Measurements from ENCODE around the gene PRKCA. TPM values are rescaled to one million over a fixed set of nuclear protein-coding genes. Genes with fewer than 3 reads are reported as not detected.
A peak's percentile ranks its signal among the peaks of the same experiment; 100 is the strongest.

Gene PRKCA
- total RNA-seq, 2 experiments from 2014 or later, result 63.1 to 68.9 TPM

DNA sequence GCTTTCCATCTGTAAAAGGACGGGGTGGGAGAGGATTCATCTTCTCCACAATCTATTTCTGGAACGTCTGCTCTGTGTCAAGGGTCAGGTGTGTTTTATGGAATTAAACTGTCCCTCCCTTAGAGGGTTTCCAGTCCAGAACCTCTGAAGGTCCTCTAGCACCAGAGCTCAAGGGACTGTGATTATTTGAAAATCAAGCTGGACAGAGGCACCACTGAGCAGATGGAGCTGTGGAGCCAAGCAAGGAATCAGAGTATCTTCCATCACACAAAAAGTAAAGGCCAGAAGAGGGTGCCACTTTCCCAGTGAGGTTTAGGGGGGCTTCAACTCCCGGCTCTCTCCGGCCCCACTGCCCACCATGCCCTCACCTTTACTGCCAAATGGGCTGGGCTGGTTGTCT lies 539.3 kb downstream of the PRKCA start:
- Mint-ChIP-seq H3K36me3 (no peaks in the 10 kb centered on the region), H3K27ac (no peak overlapping the region), H3K27me3 (peaks cover 17% of the 10 kb centered on the region), H3K4me3 (no peak overlapping the region), H3K9me3 (ENCODE audit: low read depth) (no peaks in the 10 kb centered on the region), H3K4me1 (no peaks in the 10 kb centered on the region)
- ATAC-seq (no peak), DNase-seq (no peak)
- CTCF ChIA-PET, result no interaction called here

DNA sequence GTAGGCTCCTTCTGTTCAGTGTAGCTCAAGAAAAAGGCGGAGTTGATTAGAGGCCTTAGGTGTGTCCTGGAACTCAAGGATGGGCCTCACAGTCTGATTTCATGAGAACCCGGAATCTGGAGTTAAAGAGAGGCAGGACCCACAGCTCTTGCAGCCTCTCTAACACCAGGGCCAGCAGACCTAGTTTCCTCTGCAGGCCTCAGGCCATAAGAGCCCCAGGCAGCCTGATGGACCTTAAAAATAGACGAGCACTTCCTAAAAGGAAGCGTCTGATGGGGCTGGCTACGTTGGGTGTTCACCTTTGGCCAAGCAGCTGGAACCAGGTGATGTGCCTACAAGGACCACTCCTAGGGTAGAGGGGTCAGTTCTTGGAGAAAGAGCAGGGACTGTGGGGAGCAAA lies 540.1 kb downstream of the PRKCA start:
- peak; percentile 31 for DNase-seq
- Mint-ChIP-seq H3K27ac (no peak overlapping the region), H3K9me3 (ENCODE audit: low read depth) (no peaks in the 10 kb centered on the region), H3K4me3 (no peak overlapping the region), H3K36me3 (no peaks in the 10 kb centered on the region), H3K4me1 (no peaks in the 10 kb centered on the region), H3K27me3 (peaks cover 12% of the 10 kb centered on the region)
- ATAC-seq, result no peak
- CTCF ChIA-PET, result no interaction called here

DNA sequence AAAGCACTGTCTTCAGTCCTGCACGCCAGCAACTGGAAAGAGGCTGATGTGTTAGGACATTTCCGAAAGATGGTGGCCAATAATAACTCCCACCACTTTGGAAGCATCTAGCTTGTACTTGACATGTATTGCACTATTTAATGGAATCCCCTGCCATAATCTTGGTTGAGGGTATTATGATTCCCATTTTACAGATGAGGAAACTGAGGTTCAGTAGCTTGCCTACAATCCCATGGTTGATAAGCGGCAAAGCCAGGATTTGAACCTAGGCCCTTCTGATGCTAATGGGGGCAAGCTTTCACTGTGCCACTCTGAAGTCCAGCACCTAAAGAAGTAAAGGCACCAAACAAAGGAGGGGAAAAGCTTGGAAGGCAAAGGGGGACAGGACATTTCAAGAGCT lies 540.5 kb downstream of the PRKCA start:
- no peak overlapping the region for H3K27ac Mint-ChIP-seq
- H3K4me1 Mint-ChIP-seq, result no peaks in the 10 kb centered on the region
- H3K4me3 Mint-ChIP-seq, result no peak overlapping the region
- DNase-seq, result peak; percentile 21
- no peaks in the 10 kb centered on the region for H3K36me3 Mint-ChIP-seq
- H3K27me3 Mint-ChIP-seq, result peaks cover 10% of the 10 kb centered on the region
- CTCF ChIA-PET, result no interaction called here
- ATAC-seq, result no peak
- H3K9me3 Mint-ChIP-seq (ENCODE audit: low read depth), result no peaks in the 10 kb centered on the region

DNA sequence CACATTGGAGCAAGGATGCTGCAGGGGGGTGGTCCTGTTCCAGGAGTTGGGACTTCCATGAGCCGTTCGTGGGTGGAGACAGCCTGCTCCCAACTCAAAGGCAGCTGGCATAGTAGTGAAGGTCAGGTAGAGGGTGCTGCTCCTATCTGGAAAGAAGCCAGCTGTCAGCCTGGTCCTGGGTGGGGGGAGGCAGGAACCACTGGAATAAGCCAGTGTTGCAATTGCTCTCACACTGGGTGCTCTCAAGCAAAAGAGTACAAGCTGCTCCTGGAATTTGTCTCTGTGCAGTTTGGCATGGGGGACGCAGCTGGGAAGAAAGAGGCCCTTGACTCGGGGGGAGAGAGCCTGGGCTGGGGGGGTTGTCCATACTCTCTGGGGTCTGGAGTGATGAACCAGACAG lies 541.2 kb downstream of the PRKCA start:
- Mint-ChIP-seq H3K27me3 (peaks cover 8% of the 10 kb centered on the region), H3K4me1 (no peaks in the 10 kb centered on the region), H3K27ac (no peak overlapping the region), H3K4me3 (no peak overlapping the region), H3K36me3 (no peaks in the 10 kb centered on the region), H3K9me3 (ENCODE audit: low read depth) (no peaks in the 10 kb centered on the region)
- CTCF ChIA-PET, result no interaction called here
- DNase-seq (no peak), ATAC-seq (no peak)

DNA sequence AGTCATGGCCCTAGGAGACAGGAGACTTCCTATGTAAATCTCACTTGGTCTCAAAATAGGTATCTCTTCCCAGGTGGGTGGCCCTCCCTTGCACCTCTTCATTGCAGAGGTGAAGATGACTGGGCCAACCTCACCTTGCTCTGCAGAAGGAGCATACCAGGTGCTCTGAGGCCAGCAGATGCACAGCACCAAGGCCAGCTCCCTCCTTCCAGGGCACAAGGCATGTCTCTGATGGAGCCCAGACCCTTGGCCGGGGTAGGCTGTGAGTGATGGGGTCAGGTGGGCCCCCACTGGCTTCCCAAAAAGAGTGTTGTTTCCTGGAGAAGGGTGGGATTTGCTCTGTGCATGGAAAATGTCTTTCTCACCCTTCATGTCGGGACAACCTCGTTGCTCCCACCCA lies 545.3 kb downstream of the PRKCA start:
- ATAC-seq (no peak), DNase-seq (no peak)
- peaks cover 8% of the 10 kb centered on the region for H3K27me3 Mint-ChIP-seq
- no peak overlapping the region for H3K4me3 Mint-ChIP-seq
- CTCF ChIA-PET, result no interaction called here
- H3K36me3 Mint-ChIP-seq, result no peaks in the 10 kb centered on the region
- no peak overlapping the region for H3K27ac Mint-ChIP-seq
- no peaks in the 10 kb centered on the region for H3K9me3 Mint-ChIP-seq (ENCODE audit: low read depth)
- H3K4me1 Mint-ChIP-seq, result no peaks in the 10 kb centered on the region

DNA sequence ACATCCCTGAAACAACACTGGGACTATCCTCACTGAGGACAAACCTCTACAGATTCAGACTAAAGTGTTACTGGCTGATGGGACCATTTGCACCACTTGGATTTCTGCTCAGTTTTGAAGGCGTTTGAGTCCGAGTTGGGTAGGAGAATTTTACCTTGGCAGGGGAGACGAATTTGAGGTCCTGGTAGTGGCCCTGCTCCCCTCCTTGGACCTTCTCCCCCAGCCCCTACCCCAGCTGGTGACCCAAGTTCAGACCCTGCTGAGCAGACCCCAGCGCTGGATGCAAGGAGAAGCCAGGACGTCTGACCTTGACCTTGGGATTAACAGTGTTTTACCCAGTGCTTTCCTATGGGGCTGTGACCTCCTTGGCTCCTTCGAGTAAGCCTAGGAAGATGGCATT lies 546.1 kb downstream of the PRKCA start:
- ATAC-seq, result no peak
- Mint-ChIP-seq H3K27me3 (peaks cover 13% of the 10 kb centered on the region), H3K27ac (no peak overlapping the region), H3K4me3 (no peak overlapping the region), H3K9me3 (ENCODE audit: low read depth) (no peaks in the 10 kb centered on the region), H3K4me1 (no peaks in the 10 kb centered on the region), H3K36me3 (no peaks in the 10 kb centered on the region)
- CTCF ChIA-PET, result no interaction called here
- DNase-seq, result no peak

DNA sequence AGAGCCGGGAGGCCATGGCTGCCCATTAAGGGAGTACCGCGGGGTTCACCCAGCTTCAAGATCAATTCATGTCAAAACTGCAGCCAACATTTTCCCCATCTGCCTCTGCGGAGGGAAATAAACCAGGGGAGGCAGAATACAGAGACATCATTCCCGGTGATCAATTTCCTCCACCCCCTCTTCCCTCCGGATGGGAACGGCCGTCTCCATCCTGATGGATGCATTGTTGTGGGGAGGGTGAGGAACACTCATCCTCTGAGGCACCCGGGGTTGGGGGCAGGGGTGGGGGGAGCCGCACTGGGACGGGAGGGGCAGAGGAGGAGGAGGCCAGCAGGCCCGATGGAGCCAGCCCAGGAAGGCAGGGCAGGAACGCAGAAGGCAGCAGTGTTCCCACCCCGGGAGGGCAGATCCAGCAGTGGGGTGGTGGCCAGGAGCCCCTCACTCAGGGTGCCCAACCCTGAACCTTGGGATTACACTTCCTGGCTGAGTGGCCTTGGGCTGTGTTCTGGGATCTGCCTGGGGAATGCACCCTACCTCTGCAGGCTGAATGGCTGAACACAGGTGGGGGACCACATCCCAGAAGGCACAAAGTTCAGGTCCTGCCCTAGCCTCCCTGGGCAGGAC lies 546.7 kb downstream of the PRKCA start:
- ATAC-seq (no peak), DNase-seq (no peak)
- Mint-ChIP-seq H3K4me1 (no peaks in the 10 kb centered on the region), H3K27ac (no peak overlapping the region), H3K36me3 (no peaks in the 10 kb centered on the region), H3K9me3 (ENCODE audit: low read depth) (no peaks in the 10 kb centered on the region), H3K27me3 (peaks cover 13% of the 10 kb centered on the region), H3K4me3 (no peak overlapping the region)
- CTCF ChIA-PET, result no interaction called here

DNA sequence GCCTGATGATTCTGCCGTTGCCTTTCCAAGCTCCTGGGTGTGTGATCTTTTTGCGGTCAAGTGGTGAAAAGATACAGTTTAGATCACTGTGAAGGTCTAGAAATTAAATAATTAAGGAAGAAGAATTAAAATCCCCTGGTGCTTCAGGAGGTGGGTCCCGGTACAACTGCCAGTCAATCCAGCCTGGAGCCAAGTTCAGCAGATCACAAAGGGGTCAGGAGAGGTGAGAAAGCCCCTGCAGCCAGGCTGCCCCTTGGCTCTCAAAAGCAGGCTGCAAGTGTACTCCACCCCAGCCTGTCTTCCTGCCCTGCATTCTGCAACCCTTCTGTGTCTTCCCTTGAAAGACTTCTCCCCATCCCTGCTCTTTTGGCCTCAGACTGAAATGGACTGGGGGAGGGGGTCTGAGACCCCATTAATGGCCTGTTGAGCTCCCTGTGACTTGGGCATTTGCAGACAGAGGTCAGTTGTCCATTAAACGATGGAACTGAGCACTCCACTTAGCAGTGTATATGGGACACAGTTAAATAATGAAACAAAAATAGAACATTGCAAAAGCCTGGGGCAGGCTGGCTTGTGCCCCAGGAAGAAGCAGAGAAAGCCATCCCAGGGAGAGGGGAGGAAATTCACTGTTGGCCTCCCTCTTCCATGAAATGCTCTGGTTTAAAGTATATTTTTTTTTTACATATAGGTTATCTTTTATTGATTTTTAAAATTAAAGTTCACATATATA lies 547.6 kb downstream of the PRKCA start:
- Mint-ChIP-seq H3K9me3 (ENCODE audit: low read depth) (peaks cover 4% of the 10 kb centered on the region), H3K4me1 (no peaks in the 10 kb centered on the region), H3K27me3 (peaks cover 11% of the 10 kb centered on the region), H3K27ac (no peak overlapping the region), H3K4me3 (no peak overlapping the region), H3K36me3 (peaks cover 2% of the 10 kb centered on the region)
- ATAC-seq (no peak), DNase-seq (no peak)
- CTCF ChIA-PET, result no interaction called here

DNA sequence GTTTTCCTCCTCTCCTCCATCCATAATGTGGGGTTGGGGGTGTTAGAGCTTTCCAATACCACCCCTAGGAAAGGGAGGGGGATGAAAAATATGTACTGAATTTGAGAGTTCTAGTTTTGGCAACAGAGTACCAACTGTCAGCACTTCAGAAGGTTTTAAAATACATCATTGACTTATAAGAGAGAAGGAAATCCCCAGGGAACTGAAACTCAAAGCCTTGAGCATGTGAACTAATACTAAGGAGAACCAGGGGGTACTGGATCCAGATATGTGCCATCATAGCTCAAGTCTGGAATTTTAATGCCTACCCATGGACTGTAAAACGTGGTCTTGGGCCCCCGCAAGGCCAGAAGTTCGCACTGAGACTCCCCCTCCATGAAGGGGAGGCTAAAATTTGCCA lies 548.3 kb downstream of the PRKCA start:
- ATAC-seq, result no peak
- H3K4me1 Mint-ChIP-seq, result no peaks in the 10 kb centered on the region
- CTCF ChIA-PET, result no interaction called here
- H3K4me3 Mint-ChIP-seq, result no peak overlapping the region
- DNase-seq, result no peak
- H3K27ac Mint-ChIP-seq, result no peak overlapping the region
- peaks cover 4% of the 10 kb centered on the region for H3K9me3 Mint-ChIP-seq (ENCODE audit: low read depth)
- H3K36me3 Mint-ChIP-seq, result peaks cover 2% of the 10 kb centered on the region
- peaks cover 10% of the 10 kb centered on the region for H3K27me3 Mint-ChIP-seq

DNA sequence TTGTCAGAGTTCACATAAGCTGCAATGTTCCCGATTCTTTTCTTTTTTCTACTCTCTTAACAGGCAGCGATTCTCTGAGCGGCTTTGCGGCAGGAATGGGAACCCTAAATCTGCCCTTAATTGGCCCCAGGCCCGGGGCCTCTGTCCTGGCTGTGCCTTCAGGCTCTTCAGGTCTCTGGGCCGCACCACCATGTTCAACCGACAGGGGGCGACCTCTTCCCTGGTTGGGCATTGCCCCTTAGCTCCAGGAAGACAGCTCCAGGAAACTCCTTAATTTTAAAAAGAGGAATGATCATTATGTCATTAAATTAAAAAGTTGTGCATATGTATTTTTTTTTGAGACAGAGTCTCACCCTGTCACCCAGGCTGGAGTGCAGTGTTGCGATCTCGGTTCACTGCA lies 552.8 kb downstream of the PRKCA start:
- no peak overlapping the region for H3K27ac Mint-ChIP-seq
- peaks cover 4% of the 10 kb centered on the region for H3K9me3 Mint-ChIP-seq (ENCODE audit: low read depth)
- no peak overlapping the region for H3K4me3 Mint-ChIP-seq
- CTCF ChIA-PET, result no interaction called here
- peaks cover 10% of the 10 kb centered on the region for H3K27me3 Mint-ChIP-seq
- DNase-seq (no peak), ATAC-seq (no peak)
- H3K4me1 Mint-ChIP-seq, result no peaks in the 10 kb centered on the region
- peaks cover 2% of the 10 kb centered on the region for H3K36me3 Mint-ChIP-seq

DNA sequence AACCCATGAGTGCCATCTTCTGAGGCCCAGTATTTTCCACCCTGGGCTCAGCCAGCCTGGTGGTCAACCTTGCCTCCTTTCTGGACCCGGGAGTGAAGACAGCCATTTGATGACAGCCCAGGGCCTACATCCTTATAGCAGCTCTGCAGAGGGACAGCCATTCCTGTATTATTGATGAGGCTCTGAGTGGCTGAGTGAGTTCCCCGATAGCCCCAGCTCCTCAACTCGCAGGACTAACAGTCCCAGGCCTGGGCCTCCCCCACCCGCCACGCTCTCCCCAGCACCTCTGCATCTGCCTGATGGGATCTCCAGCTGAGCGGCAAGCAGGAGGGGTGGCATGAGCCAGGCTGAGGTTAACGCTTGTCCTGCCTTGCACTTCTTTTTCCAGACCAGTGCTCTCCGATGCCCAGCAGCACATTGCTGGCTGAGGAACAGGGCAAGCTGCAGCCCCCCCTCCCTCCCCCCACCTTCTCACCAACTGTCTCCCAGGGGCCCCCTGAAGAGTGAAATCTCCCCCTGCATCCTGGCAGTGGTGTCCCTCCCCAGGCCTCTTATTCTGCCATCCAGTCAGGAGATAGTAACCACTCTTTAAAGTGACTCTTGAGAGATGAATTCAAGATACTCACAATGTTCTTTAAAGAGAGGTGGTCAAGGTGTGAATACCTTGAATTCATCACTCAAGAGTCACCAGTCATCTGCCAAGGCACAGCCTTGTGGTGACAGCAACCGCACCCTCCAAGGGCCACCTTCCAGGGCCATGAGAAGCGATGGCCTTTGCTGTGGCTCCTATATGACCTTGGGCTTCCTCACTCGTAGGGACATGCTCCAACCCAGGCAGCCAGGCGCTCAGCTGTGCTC lies 556.0 kb downstream of the PRKCA start:
- Mint-ChIP-seq H3K4me3 (no peak overlapping the region), H3K36me3 (peaks cover 2% of the 10 kb centered on the region), H3K9me3 (ENCODE audit: low read depth) (peaks cover 4% of the 10 kb centered on the region), H3K27me3 (peaks cover 18% of the 10 kb centered on the region), H3K27ac (no peak overlapping the region), H3K4me1 (no peaks in the 10 kb centered on the region)
- DNase-seq, result no peak
- ATAC-seq, result no peak
- CTCF ChIA-PET, result no interaction called here

DNA sequence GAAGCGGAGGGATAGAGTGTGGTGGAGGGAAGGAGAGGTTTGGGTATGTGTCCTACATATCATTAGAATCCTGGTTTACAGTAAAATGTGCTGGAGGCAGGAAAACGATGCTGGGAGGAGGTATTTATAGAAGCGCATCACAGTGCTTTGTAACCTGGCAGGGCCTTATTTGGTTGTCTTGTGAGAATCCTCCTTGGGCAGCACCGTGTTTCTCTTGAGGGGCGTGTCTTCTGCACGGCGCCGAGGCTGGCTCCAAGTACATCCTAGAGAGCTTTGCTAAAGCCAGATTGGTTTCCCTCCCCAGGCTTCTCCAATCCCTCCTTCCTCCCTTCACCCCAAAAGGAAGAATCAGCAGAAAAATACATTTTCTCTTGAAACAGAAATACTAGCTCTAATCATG lies 556.9 kb downstream of the PRKCA start:
- Mint-ChIP-seq H3K4me3 (no peak overlapping the region), H3K9me3 (ENCODE audit: low read depth) (peaks cover 4% of the 10 kb centered on the region), H3K27me3 (peaks cover 23% of the 10 kb centered on the region), H3K27ac (no peak overlapping the region), H3K36me3 (peaks cover 2% of the 10 kb centered on the region), H3K4me1 (no peaks in the 10 kb centered on the region)
- no peak for DNase-seq
- CTCF ChIA-PET, result no interaction called here
- no peak for ATAC-seq

DNA sequence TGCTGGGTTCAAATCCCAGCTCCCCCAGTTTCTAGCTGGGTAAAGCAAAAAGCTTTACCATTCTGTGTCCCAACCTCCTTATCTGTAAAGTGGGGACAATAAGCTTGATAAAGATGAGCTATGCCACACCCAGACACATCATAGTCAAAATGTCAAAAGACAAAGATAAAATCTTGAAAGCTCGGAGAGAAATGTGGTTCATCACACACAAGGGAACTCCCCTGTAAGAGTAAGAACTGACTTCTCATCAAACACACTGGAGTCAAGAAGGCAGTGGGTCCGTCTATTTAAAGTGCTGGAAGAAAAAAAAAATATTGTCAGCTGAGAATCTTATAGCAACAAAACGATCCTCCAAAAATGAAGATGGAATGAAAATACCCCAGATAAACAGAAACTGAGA lies 557.8 kb downstream of the PRKCA start:
- H3K4me3 Mint-ChIP-seq, result no peak overlapping the region
- no peak for ATAC-seq
- no peak overlapping the region for H3K27ac Mint-ChIP-seq
- CTCF ChIA-PET, result no interaction called here
- H3K36me3 Mint-ChIP-seq, result no peaks in the 10 kb centered on the region
- no peaks in the 10 kb centered on the region for H3K4me1 Mint-ChIP-seq
- H3K27me3 Mint-ChIP-seq, result peaks cover 23% of the 10 kb centered on the region
- H3K9me3 Mint-ChIP-seq (ENCODE audit: low read depth), result no peaks in the 10 kb centered on the region
- DNase-seq, result no peak

All from activated CD8-positive, alpha-beta memory T cell treated with anti-CD3 and anti-CD28 coated beads, Interleukin-2, amount 10 ng/mL, durations not matched to agents 7 days and 5 days (primary cell).